Activated CD8-positive, alpha-beta memory T cell treated with anti-CD3 and anti-CD28 coated beads for 36 hours (primary cell): ENCODE measurements around the gene CD300H. TPM values are rescaled to one million over a fixed set of nuclear protein-coding genes. Genes with fewer than 3 reads are reported as not detected.

Source experiments
- CTCF ChIA-PET: fragments of 350-600 bp; sonication (Branson Sonifier 250); formaldehyde crosslinking; loops from one replicate; lab custom pipeline; 2021; ENCODE audit warnings: antibody characterized with exemption; lab: Charles Lee
- POLR2A ChIA-PET: fragments of 350-600 bp; sonication (Branson Sonifier 250); formaldehyde crosslinking; loops from one replicate; lab custom pipeline; 2021; ENCODE audit warnings: antibody characterized with exemption; lab: Charles Lee
- total RNA-seq, 2 experiments: library from RNA; stranded (reverse); gene quantifications; one replicate each; pipeline ENCODE4 v1.2.3, GENCODE V29; 2021

The CD300H gene
- total RNA-seq, 2 experiments from 2014 or later: not detected

- CTCF ChIA-PET: interaction anchor here (0.7 kb wide), 1 partner anchor 76 kb away, joined by 3 read pairs; no protein-coding TSS in a partner anchor
Measured at GRCh38 chr17:74516561-74517328, 50.6 kb downstream of the CD300H start.

GRCh38 chr17:74515941-74516340 lies 51.4 kb downstream of the CD300H start:
- POLR2A ChIA-PET: no interaction called here
- CTCF ChIA-PET: interaction anchor here (0.7 kb wide), 1 partner anchor 76 kb away, joined by 3 read pairs; no protein-coding TSS in a partner anchor

More at GRCh38 chr17:74516561-74517328, 50.6 kb downstream of the CD300H start:
- POLR2A ChIA-PET: no interaction called here

- CTCF ChIA-PET: no interaction called here
- POLR2A ChIA-PET: no interaction called here
Measured at GRCh38 chr17:74514632-74515334, 52.5 kb downstream of the CD300H start.

GRCh38 chr17:74513987-74514631 lies 53.2 kb downstream of the CD300H start:
- CTCF ChIA-PET: no interaction called here
- POLR2A ChIA-PET: no interaction called here

- POLR2A ChIA-PET: no interaction called here
- CTCF ChIA-PET: interaction anchor here (1.0 to 1.2 kb wide), 2 partner anchors 18 to 55 kb away, joined by 3 to 6 read pairs; no protein-coding TSS in a partner anchor
Measured at GRCh38 chr17:74512624-74513091, 54.7 kb downstream of the CD300H start.

- POLR2A ChIA-PET: no interaction called here
- CTCF ChIA-PET: interaction anchor here (1.0 to 1.2 kb wide), 2 partner anchors 18 to 54 kb away, joined by 3 to 6 read pairs; no protein-coding TSS in a partner anchor
Measured at GRCh38 chr17:74512036-74512435, 55.3 kb downstream of the CD300H start.

Other genes with a start within 250 kb of the CD300H start
- under 1 TPM; 0.19 to 0.25 TPM for gene KIF19, start 241.3 kb downstream of the CD300H start, total RNA-seq
- not detected for gene BTBD17, start 205.6 kb downstream of the CD300H start, total RNA-seq
- gene GPR142, start 200.0 kb downstream of the CD300H start, total RNA-seq: not detected
- gene GPRC5C, start 135.4 kb downstream of the CD300H start, total RNA-seq: under 1 TPM; 0.44 to 0.59 TPM
- 1 to 10 TPM; 4.4 to 5.1 TPM for gene CD300A, start 100.9 kb downstream of the CD300H start, total RNA-seq
- not detected for gene CD300LB, start 36.0 kb downstream of the CD300H start, total RNA-seq
- not detected for gene CD300C, start 21.4 kb downstream of the CD300H start, total RNA-seq
- not detected for gene CD300LD, start 24.8 kb upstream of the CD300H start, total RNA-seq
- not detected for gene CD300E, start 56.2 kb upstream of the CD300H start, total RNA-seq
- not detected for gene CD300LF, start 145.4 kb upstream of the CD300H start, total RNA-seq
- gene RAB37, start 169.7 kb upstream of the CD300H start, total RNA-seq: 1 to 10 TPM; 1.3 to 1.4 TPM
- 100 to 1,000 TPM; 135 to 143 TPM for gene NHERF1, start 181.1 kb upstream of the CD300H start, total RNA-seq
- 10 to 100 TPM; 44.4 to 49.6 TPM for gene NAT9, start 208.8 kb upstream of the CD300H start, total RNA-seq